Panc1 (cell line): ENCODE measurements around the gene IQSEC1. TPM values are rescaled to one million over a fixed set of nuclear protein-coding genes. Genes with fewer than 3 reads are reported as not detected.

Experiments used
- ATAC-seq: fragments of 200-7000 bp; cut with Tn5 transposase; 2 replicates; pipeline ENCODE4 v1.9.1; 2020; ENCODE audit warnings: mild to moderate bottlenecking, moderate library complexity
- BruUV-seq: library from RNA; stranded (reverse); fragments of 400-500 nt; replicated peaks from 2 replicates; lab custom pipeline; 2021; lab: Mats Ljungman, UMichigan
- CTCF ChIA-PET: fragments of 300-600 bp; sonication (Branson Sonifier 250); formaldehyde crosslinking; loops from one replicate; lab custom pipeline; 2022; ENCODE audit warnings: antibody characterized with exemption; lab: Charles Lee
- POLR2A ChIA-PET: fragments of 300-600 bp; sonication (Branson Sonifier 250); formaldehyde crosslinking; loops from one replicate; lab custom pipeline; 2022; ENCODE audit warnings: antibody characterized with exemption; lab: Charles Lee
- DNase-seq: peaks from one replicate; pipeline ENCODE4 v3.0.0-alpha.2; 2010; ENCODE audit warnings: low read depth, low spot score
- H3K27ac ChIP-seq: 2 replicates; pipeline ENCODE4 v1.5.1; 2011; ENCODE audit warnings: mild to moderate bottlenecking, low read length, inconsistent platforms
- H3K27me3 ChIP-seq: fragments of 200-500 bp; sonication (Bioruptor generic); 2 replicates; pipeline ENCODE4 v1.6.0; 2014; ENCODE audit warnings: low read length, inconsistent platforms; ENCODE audit not compliant: control insufficient read depth, insufficient read depth
- H3K36me3 ChIP-seq: fragments of 200-500 bp; sonication (Bioruptor generic); 2 replicates; pipeline ENCODE4 v1.5.1; 2014; ENCODE audit warnings: inconsistent platforms, mild to moderate bottlenecking, low read length, moderate library complexity; ENCODE audit not compliant: control insufficient read depth, insufficient read depth
- H3K4me1 ChIP-seq: 2 replicates; pipeline ENCODE4 v1.5.1; 2011; ENCODE audit warnings: inconsistent platforms, mild to moderate bottlenecking, low read length, moderate library complexity; ENCODE audit not compliant: control insufficient read depth, insufficient read depth
- H3K4me3 ChIP-seq, 2 experiments: 2 replicates each; pipeline ENCODE4 v1.5.1; 2011 to 2012; ENCODE audit warnings: low read depth in 2 of 2, low read length in 2 of 2, mild to moderate bottlenecking in 2 of 2, inconsistent platforms in 1 of 2, moderate library complexity in 1 of 2
- H3K9me3 ChIP-seq: fragments of 200-500 bp; sonication (Bioruptor generic); 2 replicates; pipeline ENCODE4 v1.5.1; 2014; ENCODE audit warnings: low read depth, mild to moderate bottlenecking, inconsistent platforms, low read length, moderate library complexity; ENCODE audit not compliant: control insufficient read depth, insufficient read depth
- CTCF ChIP-seq: fragments of 450-650 bp; IDR thresholded peaks from 2 replicates; pipeline ENCODE4 v1.5.1; 2017; ENCODE audit warnings: mild to moderate bottlenecking
- POLR2AphosphoS5 ChIP-seq: IDR thresholded peaks from 2 replicates; pipeline ENCODE4 v1.6.1; 2012; ENCODE audit warnings: mild to moderate bottlenecking, low read depth, low read length, moderate library complexity
- REST ChIP-seq, 2 experiments: IDR thresholded peaks; 2 replicates each; pipeline ENCODE4 v1.6.1; 2011 to 2012; ENCODE audit warnings: low read depth in 2 of 2, control low read depth in 1 of 2, low read length in 1 of 2, mild to moderate bottlenecking in 1 of 2, moderate library complexity in 1 of 2; ENCODE audit not compliant: insufficient read depth in 1 of 2
- SIN3A ChIP-seq: IDR thresholded peaks from 2 replicates; pipeline ENCODE4 v1.6.1; 2012; ENCODE audit warnings: low read depth, mild to moderate bottlenecking, low read length, moderate library complexity, borderline replicate concordance; ENCODE audit not compliant: insufficient read depth
- TCF7L2 ChIP-seq: IDR thresholded peaks from 2 replicates; pipeline ENCODE4 v1.6.1; 2011; ENCODE audit warnings: mild to moderate bottlenecking, low read depth, low read length, inconsistent platforms
- in situ Hi-C: cut with HindIII; loops from 2 replicates; pipeline ENCODE4 v1.10.0; 2016; ENCODE audit warnings: low sequenced_read_pairs, low pct_unique_long_range_greater_than_20kb
- intact Hi-C: fragments of 100-400 bp; cut with micrococcal nuclease; formaldehyde crosslinking; loops from one replicate; pipeline ENCODE4 v1.10.0; 2022; ENCODE audit not compliant: unreplicated experiment
- total RNA-seq: library from RNA; stranded (reverse); gene quantifications from one replicate; pipeline ENCODE4 v1.2.1, GENCODE V29; 2021; ENCODE audit not compliant: unreplicated experiment

The IQSEC1 gene
- total RNA-seq, 1 experiment from 2014 or later = 28.4 TPM

DNA sequence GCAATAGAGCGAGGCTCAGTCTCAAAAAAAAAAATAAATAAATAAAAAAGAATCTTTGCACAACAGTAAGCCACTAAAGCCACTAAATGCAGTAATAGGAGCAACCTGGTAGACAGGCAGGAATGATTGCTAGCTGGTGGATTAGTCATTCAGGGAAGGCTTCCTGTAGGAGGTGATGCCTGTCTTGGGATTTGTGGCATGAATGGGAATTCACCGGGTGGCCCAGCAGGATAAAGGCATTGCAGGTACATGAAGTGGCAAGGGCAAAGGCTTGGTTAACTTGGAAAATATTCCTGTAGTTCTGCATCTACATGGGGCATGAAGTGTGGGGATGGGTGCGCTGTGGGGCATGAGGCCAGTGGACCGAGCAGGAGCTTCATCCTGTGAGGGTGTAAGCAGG, 94.5 kb downstream of the IQSEC1 start:
- TF ChIP-seq REST (IDR thresholded peaks at IDR 0.05; ENCODE audit: insufficient read depth in 1 of 2, low read depth in 2 of 2, low read length in 1 of 2) (no peak), SIN3A (no peak), CTCF (no peak), POLR2AphosphoS5 (no peak), TCF7L2 (no peak)
- Histone ChIP-seq H3K27me3 (no peaks in the 10 kb centered on the region), H3K27ac (no peak overlapping the region), H3K36me3 (no peaks in the 10 kb centered on the region), H3K4me3 (no peak overlapping the region), H3K4me1 (no peaks in the 10 kb centered on the region), H3K9me3 (no peaks in the 10 kb centered on the region)
- no peak for DNase-seq
- intact Hi-C loops = no loop called here
- BruUV-seq = no TSS peak
- in situ Hi-C loops = no loop called here
- no peak for ATAC-seq
- POLR2A ChIA-PET = no interaction called here
- CTCF ChIA-PET = no interaction called here

GRCh38 chr3:12977117-12977808, 96.0 kb downstream of the IQSEC1 start:
- Histone ChIP-seq H3K27me3 (no peaks in the 10 kb centered on the region), H3K36me3 (no peaks in the 10 kb centered on the region), H3K4me1 (no peaks in the 10 kb centered on the region), H3K27ac (no peak overlapping the region), H3K9me3 (no peaks in the 10 kb centered on the region), H3K4me3 (no peak overlapping the region)
- in situ Hi-C loops (no loop called here), intact Hi-C loops (no loop called here)
- no peak for TF ChIP-seq TCF7L2
- no peak for TF ChIP-seq SIN3A
- no peak for TF ChIP-seq REST (IDR thresholded peaks at IDR 0.05; ENCODE audit: insufficient read depth in 1 of 2, low read depth in 2 of 2, low read length in 1 of 2)
- TF ChIP-seq CTCF = no peak
- ATAC-seq (no peak), DNase-seq (no peak)
- no TSS peak for BruUV-seq
- ChIA-PET POLR2A (no interaction called here), CTCF (interaction anchor here (0.6 to 0.7 kb wide), 2 partner anchors 142 to 269 kb away, joined by 3 to 4 read pairs; no protein-coding TSS in a partner anchor)
